HG02588 (cell line): ENCODE measurements around the gene AMY1C.
A peak's percentile ranks its signal among the peaks of the same experiment; 100 is the strongest.
"Not testable (repeated sequence)": the region's sequence is repeated elsewhere in the genome, so short reads cannot be mapped to it uniquely, and the experiment has no call there.

Experiments used
- ATAC-seq: cut with Tn5 transposase; IDR thresholded peaks from one replicate; pipeline ENCODE4 v1.9.1; 2021; ENCODE audit warnings: mild to moderate bottlenecking, moderate library complexity; ENCODE audit not compliant: unreplicated experiment

The AMY1C gene

DNA sequence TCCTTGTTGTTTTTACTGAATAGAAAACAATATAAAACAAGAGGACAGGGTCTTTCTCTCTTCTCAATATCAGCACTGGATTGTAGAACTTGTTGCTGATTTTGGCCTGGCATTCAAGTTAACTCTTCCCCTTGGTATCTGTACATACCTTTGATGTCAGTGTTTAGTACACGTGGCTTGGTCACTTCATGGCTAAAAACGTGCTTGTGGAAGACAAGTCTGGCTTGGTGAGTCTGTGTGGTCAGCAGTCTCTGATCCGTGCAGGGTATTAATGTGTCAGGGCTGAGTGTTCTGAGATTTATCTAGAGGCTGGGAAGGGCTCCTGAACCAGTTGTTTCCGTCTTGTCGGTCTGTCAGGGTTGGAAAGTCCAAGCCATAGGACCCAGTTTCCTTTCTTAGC is at the start of gene AMY1C:
AMY1C (plus strand) TSS at position 301 of the 400 bp plus-strand sequence. CDS start 572 bp downstream, outside the sequence.
- not testable (repeated sequence) for ATAC-seq

DNA sequence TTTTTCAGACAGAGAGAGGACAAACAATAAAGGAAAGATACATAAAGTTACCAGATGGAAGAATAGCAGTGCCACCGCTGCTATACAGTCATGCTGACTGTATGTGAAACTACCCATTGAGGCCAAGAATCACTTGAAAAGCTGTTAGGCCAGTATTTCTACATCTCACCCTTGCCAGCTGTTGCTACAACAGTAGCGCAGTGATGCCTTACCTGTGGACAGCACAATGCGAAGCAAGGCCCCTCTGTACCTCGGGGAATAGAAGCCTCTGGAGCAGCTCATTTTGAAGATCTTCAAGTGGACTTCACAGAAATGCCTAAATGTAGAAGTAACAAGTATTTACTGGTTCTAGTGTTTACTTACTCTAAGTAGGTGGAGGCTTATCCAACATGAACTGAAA is 49.0 kb upstream of the AMY1C start:
- not testable (repeated sequence) for ATAC-seq

DNA sequence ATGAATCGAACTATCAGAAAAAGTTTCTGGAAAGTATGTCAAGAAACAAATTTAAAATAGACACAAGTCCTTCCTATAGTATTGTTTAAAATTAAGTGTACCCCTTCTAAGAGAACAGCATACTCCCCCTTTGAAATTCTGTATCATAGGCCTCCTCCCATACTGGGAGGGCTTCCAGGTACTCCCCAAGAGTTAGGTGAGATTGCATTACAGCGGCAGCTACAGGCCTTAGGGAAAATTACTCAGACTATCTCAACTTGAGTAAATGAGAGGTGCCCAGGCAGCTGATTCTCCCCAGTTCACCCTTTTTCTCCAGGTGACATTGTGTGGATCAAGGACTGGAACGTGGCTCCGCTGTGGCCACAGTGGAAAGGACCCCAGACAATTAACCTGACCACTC is 48.4 kb upstream of the AMY1C start:
- ATAC-seq, result not testable (repeated sequence)

DNA sequence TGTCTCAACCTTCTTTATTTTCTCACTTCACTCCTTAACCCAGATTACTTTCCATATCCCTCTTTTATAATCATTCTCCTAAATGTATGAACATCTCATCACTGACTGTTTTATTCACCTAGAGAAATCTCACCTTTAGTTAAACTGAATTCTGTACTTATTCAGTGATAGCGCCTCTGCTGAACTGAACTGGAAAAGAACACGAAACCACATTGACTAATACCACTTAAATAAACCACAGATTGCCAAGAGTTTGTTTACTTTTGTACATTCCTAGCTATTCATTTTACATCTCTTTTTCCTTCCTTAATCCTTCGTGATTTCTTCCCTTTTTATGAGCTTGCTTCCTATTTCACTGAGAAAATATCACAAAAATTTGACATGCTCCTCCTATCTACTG is 42.0 kb upstream of the AMY1C start:
- ATAC-seq, result not testable (repeated sequence)

DNA sequence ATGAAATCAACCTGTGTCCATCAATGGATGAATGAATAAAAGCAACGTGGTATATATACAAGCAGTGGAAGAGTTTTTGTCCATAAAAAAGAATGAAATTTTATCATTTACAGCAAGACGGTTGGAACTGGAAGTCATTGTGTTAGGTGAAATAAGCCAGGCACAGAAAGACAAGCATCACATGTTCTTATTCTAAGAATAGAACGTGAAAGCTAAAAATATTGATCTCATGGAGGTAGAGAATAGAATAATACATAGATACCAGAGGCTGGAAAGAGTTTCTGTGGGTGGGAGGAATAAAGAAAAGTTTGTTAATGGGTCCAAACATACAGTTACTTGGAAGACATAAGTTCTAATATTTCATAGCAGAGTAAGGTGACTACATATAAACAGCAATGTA is 39.3 kb upstream of the AMY1C start:
- ATAC-seq, result not testable (repeated sequence)

DNA sequence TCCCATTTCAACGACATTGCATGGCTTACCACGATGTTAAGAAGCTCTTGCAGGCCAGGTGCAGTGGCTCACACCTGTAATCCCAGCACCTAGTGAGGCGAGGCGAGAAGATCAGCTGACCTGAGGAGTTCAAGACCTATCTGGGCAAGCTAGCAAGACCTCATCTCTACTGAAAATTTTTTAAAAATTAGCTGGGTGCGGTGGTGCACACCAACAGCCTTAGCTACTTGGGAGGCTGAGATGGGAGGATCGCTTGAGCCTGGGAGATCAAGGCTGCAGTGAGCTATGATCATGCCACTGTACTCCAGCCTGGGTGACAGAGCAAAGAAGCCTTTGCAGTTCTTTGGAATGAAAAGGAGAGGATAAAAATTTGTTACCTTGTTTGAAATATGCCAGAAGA is 32.3 kb upstream of the AMY1C start:
- not testable (repeated sequence) for ATAC-seq

DNA sequence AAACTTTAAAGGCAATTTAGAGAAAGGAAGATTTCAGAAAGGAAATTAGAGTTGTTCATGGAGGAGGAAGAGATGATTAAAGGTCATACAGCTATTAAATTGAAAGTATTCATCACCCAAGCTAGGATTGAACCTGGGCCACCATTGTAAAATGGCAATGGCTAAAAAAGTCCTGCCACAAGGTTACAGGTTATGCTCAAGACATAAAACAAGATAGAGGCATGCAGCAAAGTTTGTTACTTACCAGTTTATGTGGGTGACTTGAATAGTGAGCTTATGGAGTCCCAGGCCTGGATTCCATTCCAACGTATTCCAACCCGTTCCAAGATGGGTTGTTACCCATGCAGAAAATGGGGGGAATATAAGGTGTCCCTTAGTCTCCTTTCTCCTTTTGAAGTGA is 28.2 kb upstream of the AMY1C start:
- ATAC-seq, result not testable (repeated sequence)

DNA sequence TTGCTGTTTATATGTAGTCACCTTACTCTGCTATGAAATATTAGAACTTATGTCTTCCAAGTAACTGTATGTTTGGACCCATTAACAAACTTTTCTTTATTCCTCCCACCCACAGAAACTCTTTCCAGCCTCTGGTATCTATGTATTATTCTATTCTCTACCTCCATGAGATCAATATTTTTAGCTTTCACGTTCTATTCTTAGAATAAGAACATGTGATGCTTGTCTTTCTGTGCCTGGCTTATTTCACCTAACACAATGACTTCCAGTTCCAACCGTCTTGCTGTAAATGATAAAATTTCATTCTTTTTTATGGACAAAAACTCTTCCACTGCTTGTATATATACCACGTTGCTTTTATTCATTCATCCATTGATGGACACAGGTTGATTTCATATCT is 14.4 kb upstream of the AMY1C start:
- not testable (repeated sequence) for ATAC-seq

DNA sequence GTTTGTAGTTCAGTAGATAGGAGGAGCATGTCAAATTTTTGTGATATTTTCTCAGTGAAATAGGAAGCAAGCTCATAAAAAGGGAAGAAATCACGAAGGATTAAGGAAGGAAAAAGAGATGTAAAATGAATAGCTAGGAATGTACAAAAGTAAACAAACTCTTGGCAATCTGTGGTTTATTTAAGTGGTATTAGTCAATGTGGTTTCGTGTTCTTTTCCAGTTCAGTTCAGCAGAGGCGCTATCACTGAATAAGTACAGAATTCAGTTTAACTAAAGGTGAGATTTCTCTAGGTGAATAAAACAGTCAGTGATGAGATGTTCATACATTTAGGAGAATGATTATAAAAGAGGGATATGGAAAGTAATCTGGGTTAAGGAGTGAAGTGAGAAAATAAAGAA is 11.7 kb upstream of the AMY1C start:
- not testable (repeated sequence) for ATAC-seq

DNA sequence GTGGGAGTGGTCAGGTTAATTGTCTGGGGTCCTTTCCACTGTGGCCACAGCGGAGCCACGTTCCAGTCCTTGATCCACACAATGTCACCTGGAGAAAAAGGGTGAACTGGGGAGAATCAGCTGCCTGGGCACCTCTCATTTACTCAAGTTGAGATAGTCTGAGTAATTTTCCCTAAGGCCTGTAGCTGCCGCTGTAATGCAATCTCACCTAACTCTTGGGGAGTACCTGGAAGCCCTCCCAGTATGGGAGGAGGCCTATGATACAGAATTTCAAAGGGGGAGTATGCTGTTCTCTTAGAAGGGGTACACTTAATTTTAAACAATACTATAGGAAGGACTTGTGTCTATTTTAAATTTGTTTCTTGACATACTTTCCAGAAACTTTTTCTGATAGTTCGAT is 5.2 kb upstream of the AMY1C start:
- not testable (repeated sequence) for ATAC-seq

DNA sequence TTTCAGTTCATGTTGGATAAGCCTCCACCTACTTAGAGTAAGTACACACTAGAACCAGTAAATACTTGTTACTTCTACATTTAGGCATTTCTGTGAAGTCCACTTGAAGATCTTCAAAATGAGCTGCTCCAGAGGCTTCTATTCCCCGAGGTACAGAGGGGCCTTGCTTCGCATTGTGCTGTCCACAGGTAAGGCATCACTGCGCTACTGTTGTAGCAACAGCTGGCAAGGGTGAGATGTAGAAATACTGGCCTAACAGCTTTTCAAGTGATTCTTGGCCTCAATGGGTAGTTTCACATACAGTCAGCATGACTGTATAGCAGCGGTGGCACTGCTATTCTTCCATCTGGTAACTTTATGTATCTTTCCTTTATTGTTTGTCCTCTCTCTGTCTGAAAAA is 4.7 kb upstream of the AMY1C start:
- ATAC-seq, result not testable (repeated sequence)

DNA sequence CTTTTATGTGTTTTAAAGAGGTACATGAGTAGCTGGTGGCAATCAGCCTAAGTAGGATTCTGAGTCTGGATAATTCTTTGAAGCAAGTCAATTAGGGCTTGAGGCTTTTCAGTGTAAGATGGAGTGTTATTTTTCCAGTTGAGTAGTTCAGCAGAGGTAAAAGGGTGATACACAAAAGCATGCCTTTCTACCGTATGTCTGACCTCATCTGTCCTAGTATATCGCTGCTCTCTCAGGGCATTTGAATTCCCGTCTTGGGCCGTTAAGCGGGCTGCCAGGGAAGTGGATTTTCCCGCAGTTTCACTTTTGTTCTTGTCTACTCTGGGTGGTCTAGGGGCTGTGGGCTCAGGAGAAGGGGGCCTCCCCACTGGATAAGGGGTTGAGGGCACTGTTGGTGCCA is 1.4 kb upstream of the AMY1C start:
- ATAC-seq, result not testable (repeated sequence)

DNA sequence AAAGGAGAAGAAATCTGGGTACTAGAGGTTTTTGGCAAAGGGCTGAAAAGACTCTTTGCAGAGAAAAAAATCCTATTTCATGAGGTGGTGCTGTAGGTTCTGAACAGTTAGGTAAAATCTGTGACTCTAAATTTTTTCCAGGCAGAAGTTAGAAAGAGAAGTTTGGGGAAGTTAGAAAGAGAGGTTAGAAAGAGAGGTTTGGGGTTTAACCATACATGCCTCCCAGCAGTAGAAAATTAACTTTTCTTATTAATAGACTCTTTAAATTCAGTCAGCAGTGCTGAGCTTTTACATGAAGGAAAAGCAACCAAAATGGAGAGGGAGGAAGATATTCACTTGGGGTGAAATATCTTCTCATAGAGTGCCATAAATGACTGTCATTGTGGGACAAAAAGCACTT is 12.2 kb downstream of the AMY1C start:
- ATAC-seq, result no peak

DNA sequence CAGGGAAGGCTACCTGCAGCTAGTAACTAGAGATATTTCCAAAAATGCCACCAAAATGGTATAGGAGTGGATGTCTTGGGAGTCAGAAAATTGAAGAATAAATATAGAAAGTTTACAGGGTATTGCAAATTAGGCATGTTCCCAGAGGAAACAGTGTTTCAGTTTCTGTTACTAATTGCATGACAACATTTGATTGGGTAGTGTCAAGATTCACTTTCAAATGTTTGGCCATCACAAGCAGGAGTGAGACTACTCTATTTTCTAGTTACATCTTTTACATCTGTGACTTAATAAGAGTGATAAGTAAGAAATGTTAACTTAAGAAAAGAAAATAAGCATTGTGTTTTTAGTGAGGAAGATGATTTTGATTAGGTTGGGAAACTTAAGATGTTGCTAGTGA is 30.2 kb downstream of the AMY1C start:
- no peak for ATAC-seq

DNA sequence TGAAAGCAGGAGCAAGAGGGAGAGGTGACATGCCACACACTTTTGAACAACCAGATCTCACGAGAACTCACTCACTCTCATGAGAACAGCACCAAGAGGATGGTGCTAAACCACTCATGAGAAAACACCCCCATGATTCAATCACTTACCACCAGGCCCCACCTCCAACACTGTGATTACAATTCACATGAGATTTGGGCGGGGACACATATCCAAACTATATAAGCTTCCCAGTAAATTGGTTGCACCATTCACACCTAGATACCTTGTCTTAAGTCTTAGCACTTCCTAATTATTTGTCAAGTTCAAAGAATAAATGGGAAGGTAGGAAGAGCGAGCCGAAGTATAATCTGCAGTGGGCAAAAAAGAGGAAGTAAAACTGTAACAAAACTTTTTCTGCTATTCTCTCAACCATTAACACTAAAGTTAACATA is 34.3 kb downstream of the AMY1C start:
- peak; percentile 71 for ATAC-seq

DNA sequence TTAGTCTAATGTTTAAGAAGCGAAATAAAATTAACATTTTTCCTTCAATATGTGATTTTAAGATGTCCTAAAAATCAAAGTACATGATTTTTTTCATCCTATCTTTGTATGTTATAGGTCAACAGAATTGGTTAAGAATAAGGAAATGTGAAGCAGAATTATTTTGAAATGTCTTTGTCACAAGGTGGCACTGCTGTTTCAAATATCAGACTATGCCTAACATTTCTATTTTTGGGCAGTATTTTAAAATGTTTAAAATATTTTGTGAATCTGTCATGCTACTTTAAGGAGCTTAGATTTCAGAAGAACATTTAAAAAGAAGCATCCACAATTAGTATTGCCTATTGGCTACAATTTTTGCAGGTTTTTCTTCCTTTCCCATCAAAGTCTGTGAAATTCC is 38.7 kb downstream of the AMY1C start:
- no peak for ATAC-seq

DNA sequence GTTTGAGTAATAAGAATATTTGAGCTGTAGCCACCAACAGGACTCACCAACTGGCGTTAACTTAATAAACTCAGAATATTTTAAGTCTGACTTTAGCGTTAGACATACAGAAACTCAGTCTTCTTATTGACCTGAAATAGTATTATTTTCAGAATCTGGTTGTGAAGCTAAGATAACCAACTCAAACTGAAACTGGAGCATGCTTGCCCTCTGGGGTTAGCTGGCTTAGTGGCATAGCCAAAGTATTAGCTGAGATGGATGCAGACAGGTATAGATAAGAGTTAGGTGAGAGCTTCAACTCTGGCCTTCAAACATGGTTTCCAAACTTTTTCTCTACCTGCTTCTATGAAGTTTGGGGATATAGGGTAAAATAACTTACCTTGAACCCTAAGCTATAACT is 40.5 kb downstream of the AMY1C start:
- no peak for ATAC-seq
